OCI-LY1 (cell line): ENCODE data around the gene GPR176.

Source experiments
- H2AFZ ChIP-seq: fragments of 200-600 bp; sonication (generic), shearing (Covaris generic); 2 replicates; pipeline ENCODE4 v1.6.0; 2014; ENCODE audit warnings: antibody characterized with exemption, mild to moderate bottlenecking, low read length
- H3F3A ChIP-seq: fragments of 200-600 bp; sonication (generic), shearing (Covaris generic); 2 replicates; pipeline ENCODE4 v1.6.0; 2014; ENCODE audit warnings: mild to moderate bottlenecking, antibody characterized with exemption, low read length, moderate library complexity; ENCODE audit not compliant: insufficient read depth
- H3K27ac ChIP-seq: fragments of 200-600 bp; sonication (generic); 2 replicates; pipeline ENCODE4 v1.5.1; 2014; ENCODE audit warnings: low read length, mixed run types, mild to moderate bottlenecking, low read depth; ENCODE audit not compliant: poor library complexity, severe bottlenecking
- H3K27me3 ChIP-seq: fragments of 200-600 bp; sonication (generic); 2 replicates; pipeline ENCODE4 v1.6.0; 2014; ENCODE audit warnings: antibody characterized with exemption, mild to moderate bottlenecking, low read length, moderate library complexity; ENCODE audit not compliant: insufficient read depth
- H3K36me3 ChIP-seq: fragments of 200-600 bp; sonication (generic); 2 replicates; pipeline ENCODE4 v1.6.1; 2014; ENCODE audit warnings: mild to moderate bottlenecking, antibody characterized with exemption, low read length, moderate library complexity, mixed read lengths; ENCODE audit not compliant: insufficient read depth
- H3K4me1 ChIP-seq: fragments of 200-600 bp; sonication (generic); 2 replicates; pipeline ENCODE4 v1.5.1; 2014; ENCODE audit warnings: mild to moderate bottlenecking, low read length, moderate library complexity; ENCODE audit not compliant: insufficient read depth, severe bottlenecking
- H3K4me2 ChIP-seq: fragments of 200-600 bp; sonication (generic), shearing (Covaris generic); 2 replicates; pipeline ENCODE4 v1.6.1; 2014; ENCODE audit warnings: low read length
- H3K4me3 ChIP-seq: fragments of 200-600 bp; sonication (generic); 2 replicates; pipeline ENCODE4 v1.5.1; 2014; ENCODE audit warnings: low read length, low read depth, mild to moderate bottlenecking, mixed read lengths; ENCODE audit not compliant: poor library complexity, severe bottlenecking
- H3K79me2 ChIP-seq: fragments of 200-600 bp; shearing (Covaris generic); 2 replicates; pipeline ENCODE4 v1.6.1; 2016; ENCODE audit warnings: mixed run types, low read length, mixed read lengths; ENCODE audit not compliant: insufficient read depth
- H3K9ac ChIP-seq: fragments of 200-600 bp; sonication (generic), shearing (Covaris generic); 2 replicates; pipeline ENCODE4 v1.6.1; 2014; ENCODE audit warnings: mild to moderate bottlenecking, low read length, mixed read lengths
- H3K9me2 ChIP-seq: fragments of 200-600 bp; sonication (generic), shearing (Covaris generic); 2 replicates; pipeline ENCODE4 v1.6.1; 2014; ENCODE audit warnings: low read depth, mild to moderate bottlenecking, low read length, mixed read lengths
- H3K9me3 ChIP-seq: fragments of 200-600 bp; shearing (Covaris generic); 2 replicates; pipeline ENCODE4 v1.6.1; 2014; ENCODE audit warnings: low read length, mixed read lengths
- H4K20me1 ChIP-seq: fragments of 200-600 bp; sonication (generic), shearing (Covaris generic); 2 replicates; pipeline ENCODE4 v1.6.0; 2016; ENCODE audit warnings: mild to moderate bottlenecking, low read length; ENCODE audit not compliant: insufficient read depth
- EZH2 ChIP-seq: fragments of 200-600 bp; sonication (generic), shearing (Covaris generic); IDR thresholded peaks from 2 replicates; pipeline ENCODE4 v1.8.0; 2017; ENCODE audit warnings: borderline replicate concordance, mixed run types, mild to moderate bottlenecking, antibody characterized with exemption, low read length, moderate library complexity, mixed read lengths
- TF ChIP-seq, protein P1 (sequence below): fragments of 200-600 bp; sonication (generic), shearing (Covaris generic); IDR thresholded peaks from 2 replicates; pipeline ENCODE4 v1.5.1; 2017; ENCODE audit warnings: mild to moderate bottlenecking, antibody characterized with exemption, low read length, moderate library complexity, mixed read lengths

The GPR176 gene

DNA sequence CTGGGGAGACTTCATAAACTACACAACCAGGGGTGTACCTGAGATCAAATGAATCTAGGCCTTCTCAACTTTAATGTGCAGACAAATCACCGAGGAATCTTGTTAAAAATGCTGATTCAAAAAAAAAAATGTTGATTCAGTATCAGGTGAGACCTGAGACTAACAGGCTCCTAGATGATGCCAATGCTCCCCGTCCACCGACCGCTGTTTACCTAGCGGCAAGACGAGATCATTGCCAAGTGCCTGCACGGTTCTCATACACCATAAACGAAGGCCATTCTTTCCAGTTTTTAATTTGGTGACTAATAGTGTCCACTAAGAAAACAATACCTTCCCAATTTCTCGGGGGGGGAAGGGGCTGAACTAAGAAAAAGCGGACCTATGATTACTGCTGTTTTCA lies 134.9 kb downstream of the GPR176 start:
- Histone ChIP-seq H3K9me2 (no peaks in the 10 kb centered on the region), H3K4me2 (no peak overlapping the region; the same call in 1 of the 2 replicates), H3K27ac (no peak overlapping the region), H4K20me1 (no peaks in the 10 kb centered on the region), H3K79me2 (no peaks in the 10 kb centered on the region), H2AFZ (no peak overlapping the region), H3F3A (no peaks in the 10 kb centered on the region), H3K27me3 (no peaks in the 10 kb centered on the region), H3K9ac (no peak overlapping the region), H3K4me3 (no peak overlapping the region), H3K9me3 (peaks cover 8% of the 10 kb centered on the region), H3K4me1 (peaks cover 31% of the 10 kb centered on the region), H3K36me3 (no peaks in the 10 kb centered on the region)
- TF ChIP-seq, protein P1, sequence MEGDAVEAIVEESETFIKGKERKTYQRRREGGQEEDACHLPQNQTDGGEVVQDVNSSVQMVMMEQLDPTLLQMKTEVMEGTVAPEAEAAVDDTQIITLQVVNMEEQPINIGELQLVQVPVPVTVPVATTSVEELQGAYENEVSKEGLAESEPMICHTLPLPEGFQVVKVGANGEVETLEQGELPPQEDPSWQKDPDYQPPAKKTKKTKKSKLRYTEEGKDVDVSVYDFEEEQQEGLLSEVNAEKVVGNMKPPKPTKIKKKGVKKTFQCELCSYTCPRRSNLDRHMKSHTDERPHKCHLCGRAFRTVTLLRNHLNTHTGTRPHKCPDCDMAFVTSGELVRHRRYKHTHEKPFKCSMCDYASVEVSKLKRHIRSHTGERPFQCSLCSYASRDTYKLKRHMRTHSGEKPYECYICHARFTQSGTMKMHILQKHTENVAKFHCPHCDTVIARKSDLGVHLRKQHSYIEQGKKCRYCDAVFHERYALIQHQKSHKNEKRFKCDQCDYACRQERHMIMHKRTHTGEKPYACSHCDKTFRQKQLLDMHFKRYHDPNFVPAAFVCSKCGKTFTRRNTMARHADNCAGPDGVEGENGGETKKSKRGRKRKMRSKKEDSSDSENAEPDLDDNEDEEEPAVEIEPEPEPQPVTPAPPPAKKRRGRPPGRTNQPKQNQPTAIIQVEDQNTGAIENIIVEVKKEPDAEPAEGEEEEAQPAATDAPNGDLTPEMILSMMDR = no peak
- TF ChIP-seq EZH2 = no peak

DNA sequence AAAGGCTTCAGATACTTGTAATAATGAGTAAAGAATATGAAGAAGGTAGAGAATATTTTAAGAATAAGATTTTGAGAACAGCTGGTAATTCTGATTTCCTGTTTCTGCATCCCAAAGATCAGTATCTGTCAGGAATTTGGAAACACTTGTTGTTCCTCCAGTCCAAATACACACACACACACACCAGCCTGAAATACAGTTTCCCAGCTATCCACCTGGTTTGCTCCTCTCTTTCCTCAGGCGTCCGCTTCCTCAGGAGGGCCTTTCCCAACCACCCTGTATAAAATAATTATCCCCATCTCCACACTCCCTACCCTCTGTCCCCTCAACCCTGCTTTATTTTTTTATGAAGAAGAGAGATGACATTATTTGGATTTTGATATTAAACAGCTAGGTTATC lies 135.4 kb downstream of the GPR176 start:
- H3K36me3 ChIP-seq = no peaks in the 10 kb centered on the region
- H3K27me3 ChIP-seq = no peaks in the 10 kb centered on the region
- no peak overlapping the region for H3K9ac ChIP-seq
- H3K4me3 ChIP-seq = no peak overlapping the region
- TF ChIP-seq EZH2 = no peak
- TF ChIP-seq, protein P1 = no peak
- H2AFZ ChIP-seq = no peak overlapping the region
- H3K27ac ChIP-seq = no peak overlapping the region
- no peaks in the 10 kb centered on the region for H3K9me2 ChIP-seq
- H3K4me2 ChIP-seq = 0 out of 2 replicates have a peak overlapping the region, but pooled peaks have one; percentile 90
- H3K79me2 ChIP-seq = no peaks in the 10 kb centered on the region
- H3K9me3 ChIP-seq = peaks cover 8% of the 10 kb centered on the region
- no peaks in the 10 kb centered on the region for H4K20me1 ChIP-seq
- no peaks in the 10 kb centered on the region for H3F3A ChIP-seq
- peaks cover 31% of the 10 kb centered on the region for H3K4me1 ChIP-seq

DNA sequence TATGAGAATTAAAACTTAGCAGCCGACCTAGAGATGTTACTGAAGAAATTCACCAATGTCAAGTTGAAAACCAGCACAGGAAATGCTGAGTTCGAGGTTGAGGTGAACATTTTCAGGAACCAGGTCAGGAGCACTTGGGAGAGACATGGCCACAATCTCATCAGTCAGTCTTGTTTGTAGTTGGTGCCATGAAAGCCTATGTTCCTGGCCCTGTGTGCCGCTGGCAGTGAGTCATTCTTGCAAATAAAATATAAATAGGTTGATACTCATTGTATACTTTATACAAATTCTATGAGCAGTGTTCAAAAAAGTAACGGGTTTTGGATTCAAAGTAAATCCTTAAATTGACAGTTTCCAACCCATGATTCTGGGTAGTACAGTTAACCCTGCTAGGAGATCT lies 135.9 kb downstream of the GPR176 start:
- H3F3A ChIP-seq = no peaks in the 10 kb centered on the region
- H3K4me1 ChIP-seq = peaks cover 31% of the 10 kb centered on the region
- peak overlapping the region; percentile 72; the same call in 1 of the 2 replicates for H3K9ac ChIP-seq
- no peak overlapping the region for H2AFZ ChIP-seq
- no peaks in the 10 kb centered on the region for H3K27me3 ChIP-seq
- H3K36me3 ChIP-seq = no peaks in the 10 kb centered on the region
- H4K20me1 ChIP-seq = no peaks in the 10 kb centered on the region
- H3K79me2 ChIP-seq = no peaks in the 10 kb centered on the region
- H3K4me3 ChIP-seq = peak overlapping the region; percentile 71
- peak overlapping the region; percentile 90 for H3K4me2 ChIP-seq
- no peak overlapping the region for H3K27ac ChIP-seq
- no peaks in the 10 kb centered on the region for H3K9me2 ChIP-seq
- no peak for TF ChIP-seq EZH2
- TF ChIP-seq, protein P1 = no peak
- H3K9me3 ChIP-seq = peaks cover 8% of the 10 kb centered on the region
